IPS DF 19.7 (cell line): ENCODE results near the gene GOLGA8B.
"Not testable (repeated sequence)": the region's sequence is repeated elsewhere in the genome, so short reads cannot be mapped to it uniquely, and the experiment has no call there.

Experiments
- DNase-seq: peaks from one replicate; pipeline ENCODE4 v3.0.0-alpha.2; 2013; ENCODE audit warnings: low read depth, low spot score

GOLGA8B gene

GRCh38 chr15:34597316-34597715 lies 13.9 kb upstream of the GOLGA8B start:
- no peak for DNase-seq

GRCh38 chr15:34594361-34594760 lies 10.9 kb upstream of the GOLGA8B start:
- no peak for DNase-seq

DNA sequence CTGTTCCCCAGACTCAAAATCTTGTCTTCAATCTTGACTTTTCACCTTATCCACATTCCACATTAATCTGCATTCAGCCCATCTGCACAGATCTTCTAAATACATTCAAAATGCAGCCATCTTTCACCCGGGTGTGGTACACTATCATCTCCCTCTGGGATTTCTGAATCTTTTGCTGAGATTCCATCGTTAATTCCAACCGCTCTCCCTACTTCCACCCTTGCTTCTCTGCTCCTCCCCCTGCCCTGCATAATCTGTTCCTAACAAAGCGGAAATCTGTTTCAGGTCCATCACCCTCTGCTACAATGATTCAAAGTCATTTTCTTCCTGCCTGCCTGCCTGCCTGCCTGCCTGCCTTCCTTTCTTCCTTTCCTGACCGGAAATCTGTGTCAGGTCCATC lies 7.9 kb upstream of the GOLGA8B start:
- DNase-seq, result no peak

- peak; percentile 50 for DNase-seq
These were observed 4.7 kb upstream of the GOLGA8B start for GRCh38 chr15:34588046-34588674.

GRCh38 chr15:34585966-34586365 lies 2.5 kb upstream of the GOLGA8B start:
- DNase-seq, result not testable (repeated sequence)

- no peak for DNase-seq
These were observed 1.5 kb upstream of the GOLGA8B start for GRCh38 chr15:34584996-34585395.

- no peak for DNase-seq
These were observed 848 bp upstream of the GOLGA8B start for GRCh38 chr15:34584330-34584668.

DNA sequence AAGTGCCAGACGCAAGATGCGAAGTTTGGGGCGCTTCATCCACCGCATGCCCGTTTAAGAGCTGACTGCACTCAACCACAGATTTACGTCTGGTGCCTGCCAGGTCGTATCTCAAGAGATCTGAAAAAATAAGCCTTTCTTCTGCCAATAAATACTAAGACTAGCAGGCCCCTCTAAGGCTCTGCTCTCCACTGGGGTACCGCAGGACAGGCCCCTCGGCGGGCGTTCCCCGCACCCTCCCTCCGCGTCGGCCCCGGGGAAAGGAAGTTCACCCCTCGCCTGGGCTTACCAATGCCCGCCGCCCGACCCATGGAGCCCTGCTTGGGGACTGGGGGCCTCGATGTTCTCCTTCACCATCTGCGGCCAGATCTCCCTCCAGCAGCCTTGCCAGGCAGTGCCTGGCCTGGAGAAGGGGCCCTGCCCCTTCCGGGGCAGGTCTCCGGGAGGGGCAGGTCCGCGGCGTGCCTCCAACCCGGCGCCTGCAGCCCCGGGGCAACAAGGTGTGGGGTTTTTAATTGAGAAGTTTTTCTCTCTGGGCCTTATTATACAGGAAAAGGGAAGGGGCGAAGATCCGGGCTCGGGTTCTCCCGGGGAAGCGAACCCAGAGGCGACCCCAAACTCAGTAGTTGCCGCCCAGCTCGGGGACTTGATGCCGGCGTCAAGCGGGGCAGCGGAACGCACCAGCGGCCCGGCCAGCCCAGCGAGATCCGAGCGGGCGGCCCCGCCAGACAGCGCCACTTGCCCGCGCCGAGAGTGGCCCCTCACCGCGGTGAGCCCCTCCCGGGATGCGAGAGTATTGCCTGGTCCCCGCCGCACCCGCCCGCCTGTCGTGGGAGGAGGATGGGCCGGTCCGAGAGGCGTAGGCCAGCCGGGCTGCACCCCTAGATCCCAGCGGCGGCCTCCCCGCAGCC lies 735 bp downstream of the GOLGA8B start:
- no peak for DNase-seq

- DNase-seq, result not testable (repeated sequence)
These were observed 1.6 kb downstream of the GOLGA8B start for GRCh38 chr15:34581687-34582460.

DNA sequence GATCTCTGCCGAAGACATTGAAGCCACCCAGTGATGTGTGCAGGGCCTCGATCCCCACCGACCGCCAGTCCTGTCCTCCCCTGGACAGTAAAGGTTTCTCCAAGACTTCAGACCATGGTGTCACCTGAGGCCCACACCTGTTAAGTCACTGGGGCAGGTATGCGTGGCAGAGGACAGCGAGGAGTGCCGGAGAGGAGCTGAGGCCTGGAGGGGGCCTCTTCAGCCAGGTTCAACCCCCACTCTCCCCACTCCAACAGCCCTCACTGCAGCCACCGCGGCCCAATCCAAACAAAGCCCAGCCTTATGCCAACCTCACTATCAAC lies 2.4 kb downstream of the GOLGA8B start:
- no peak for DNase-seq

GRCh38 chr15:34580251-34581042 lies 3.0 kb downstream of the GOLGA8B start:
- DNase-seq, result not testable (repeated sequence)

DNA sequence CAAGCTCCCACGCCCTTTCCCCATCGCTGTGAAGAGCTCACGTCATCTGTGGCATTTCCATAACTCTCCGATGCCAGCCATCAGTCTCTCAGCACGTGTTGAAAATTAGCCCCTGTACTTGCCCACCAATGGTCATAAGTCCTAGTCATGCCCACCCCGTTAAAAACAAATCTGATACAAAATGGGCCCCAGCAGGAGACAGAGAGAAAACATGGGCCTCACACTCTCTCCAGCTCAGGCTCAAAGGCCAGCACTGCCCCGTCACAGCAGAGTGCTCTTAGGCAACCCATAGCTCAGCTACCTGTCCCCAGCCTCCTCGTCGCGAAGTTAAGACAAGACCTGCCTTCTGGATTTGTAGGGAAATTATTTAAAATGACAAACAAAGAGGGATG lies 5.2 kb downstream of the GOLGA8B start:
- no peak for DNase-seq

- DNase-seq, result not testable (repeated sequence)
These were observed 5.7 kb downstream of the GOLGA8B start for GRCh38 chr15:34577658-34578282.

GRCh38 chr15:34575035-34575434 lies 8.4 kb downstream of the GOLGA8B start:
- not testable (repeated sequence) for DNase-seq

DNA sequence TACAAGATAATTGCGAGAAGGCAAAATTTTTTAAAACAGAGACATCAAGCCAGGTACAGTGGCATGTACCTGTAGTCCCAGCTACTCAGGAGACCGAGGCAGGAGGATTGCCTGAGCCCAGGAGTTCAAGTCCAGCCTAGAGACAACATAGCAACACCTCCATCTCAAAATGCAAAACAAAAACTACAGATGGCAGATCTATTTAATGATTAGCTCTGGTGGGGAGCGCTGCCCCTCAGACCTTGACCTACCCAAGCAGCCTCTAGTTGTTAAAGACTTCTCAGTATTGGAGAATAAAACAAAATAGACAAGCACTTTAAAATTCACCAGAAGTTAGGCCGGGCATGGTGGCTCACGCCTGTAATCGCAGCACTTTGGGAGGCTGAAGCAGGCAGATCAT lies 10.5 kb downstream of the GOLGA8B start:
- not testable (repeated sequence) for DNase-seq

- not testable (repeated sequence) for DNase-seq
These were observed 11.3 kb downstream of the GOLGA8B start for GRCh38 chr15:34572019-34572641.

GRCh38 chr15:34569670-34570396 lies 13.6 kb downstream of the GOLGA8B start:
- not testable (repeated sequence) for DNase-seq

- DNase-seq, result not testable (repeated sequence)
These were observed 16.3 kb downstream of the GOLGA8B start for GRCh38 chr15:34567174-34567573.

DNA sequence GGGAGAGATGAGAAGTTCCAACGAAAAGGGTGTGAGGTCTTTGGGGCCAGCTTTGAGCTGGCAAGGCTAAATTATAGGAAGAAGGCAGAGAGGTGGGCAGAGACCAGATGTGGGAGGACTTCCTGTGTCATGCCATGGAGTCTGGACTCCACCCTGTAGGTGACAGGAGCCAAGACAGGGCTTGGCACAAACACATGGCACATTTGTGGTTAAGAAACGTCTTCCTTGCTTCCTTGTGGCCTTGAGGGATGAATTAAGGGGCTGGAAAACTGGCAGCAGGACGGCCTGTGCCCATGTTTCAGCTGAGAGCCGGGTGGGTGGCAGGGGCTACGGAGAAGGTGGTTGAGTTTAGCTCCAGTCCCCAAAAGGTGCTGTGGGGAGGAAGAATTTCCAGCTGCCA lies 18.7 kb downstream of the GOLGA8B start:
- DNase-seq, result not testable (repeated sequence)

- DNase-seq, result not testable (repeated sequence)
These were observed 22.6 kb downstream of the GOLGA8B start for GRCh38 chr15:34560814-34561213.
